HG03103 (cell line): ENCODE measurements around the gene PDXDC1.
"Not testable (repeated sequence)": the region's sequence is repeated elsewhere in the genome, so short reads cannot be mapped to it uniquely, and the experiment has no call there.

Experiments
- ATAC-seq: cut with Tn5 transposase; IDR thresholded peaks from one replicate; pipeline ENCODE4 v1.9.1; 2021; ENCODE audit warnings: low read depth; ENCODE audit not compliant: unreplicated experiment

Gene PDXDC1

GRCh38 chr16:15146264-15146662 lies 171.4 kb downstream of the PDXDC1 start:
- ATAC-seq: not testable (repeated sequence)

- not testable (repeated sequence) for ATAC-seq
Observed at GRCh38 chr16:15148831-15149230, 174.0 kb downstream of the PDXDC1 start.

- ATAC-seq: not testable (repeated sequence)
Observed at GRCh38 chr16:15149260-15149659, 174.4 kb downstream of the PDXDC1 start.

- ATAC-seq: not testable (repeated sequence)
Observed at GRCh38 chr16:15154005-15154404, 179.2 kb downstream of the PDXDC1 start.

- ATAC-seq: not testable (repeated sequence)
Observed at GRCh38 chr16:15154650-15155562, 180.1 kb downstream of the PDXDC1 start.

GRCh38 chr16:15157644-15158043 lies 182.8 kb downstream of the PDXDC1 start:
- not testable (repeated sequence) for ATAC-seq

- ATAC-seq: not testable (repeated sequence)
Observed at GRCh38 chr16:15159671-15160070, 184.8 kb downstream of the PDXDC1 start.

GRCh38 chr16:15160571-15160970 lies 185.7 kb downstream of the PDXDC1 start:
- not testable (repeated sequence) for ATAC-seq

GRCh38 chr16:15163055-15163454 lies 188.2 kb downstream of the PDXDC1 start:
- not testable (repeated sequence) for ATAC-seq

GRCh38 chr16:15166177-15166576 lies 191.4 kb downstream of the PDXDC1 start:
- not testable (repeated sequence) for ATAC-seq

- not testable (repeated sequence) for ATAC-seq
Observed at GRCh38 chr16:15168303-15168702, 193.5 kb downstream of the PDXDC1 start.

- not testable (repeated sequence) for ATAC-seq
Observed at GRCh38 chr16:15168953-15169652, 194.3 kb downstream of the PDXDC1 start.

GRCh38 chr16:15179909-15180308 lies 205.1 kb downstream of the PDXDC1 start:
- not testable (repeated sequence) for ATAC-seq

GRCh38 chr16:15180946-15181345 lies 206.1 kb downstream of the PDXDC1 start:
- not testable (repeated sequence) for ATAC-seq

- ATAC-seq: not testable (repeated sequence)
Observed at GRCh38 chr16:15184000-15184399, 209.2 kb downstream of the PDXDC1 start.
